H9 (cell line): ENCODE measurements around the gene NRP2. TPM values are rescaled to one million over a fixed set of nuclear protein-coding genes. Genes with fewer than 3 reads are reported as not detected.

Source experiments
- DNase-seq: peaks from one replicate; pipeline ENCODE4 v3.0.0-alpha.2; 2017
- H2AFZ ChIP-seq: one replicate; pipeline ENCODE4 v1.6.1; 2013; ENCODE audit warnings: mild to moderate bottlenecking, low read length, control low read depth, moderate library complexity
- H2AK5ac ChIP-seq: 2 replicates; pipeline ENCODE4 v1.6.1; 2013; ENCODE audit warnings: low read length, control low read depth, mixed read lengths; ENCODE audit not compliant: insufficient read length
- H2BK120ac ChIP-seq: one replicate; pipeline ENCODE4 v1.6.1; 2013; ENCODE audit warnings: low read depth, mild to moderate bottlenecking, low read length, control low read depth, inconsistent platforms; ENCODE audit not compliant: poor library complexity, severe bottlenecking
- H2BK12ac ChIP-seq: 2 replicates; pipeline ENCODE4 v1.6.1; 2013; ENCODE audit warnings: low read length, control low read depth, mixed read lengths, low read depth; ENCODE audit not compliant: insufficient read length
- H2BK15ac ChIP-seq: 2 replicates; pipeline ENCODE4 v1.6.1; 2013; ENCODE audit warnings: low read depth, low read length, control low read depth
- H2BK20ac ChIP-seq: one replicate; pipeline ENCODE4 v1.6.1; 2013; ENCODE audit warnings: low read depth, mild to moderate bottlenecking, low read length, control low read depth, inconsistent platforms; ENCODE audit not compliant: poor library complexity, severe bottlenecking
- H2BK5ac ChIP-seq: 2 replicates; pipeline ENCODE4 v1.6.1; 2013; ENCODE audit warnings: low read length, control low read depth, mixed read lengths; ENCODE audit not compliant: insufficient read length
- H3K14ac ChIP-seq: 2 replicates; pipeline ENCODE4 v1.6.1; 2013; ENCODE audit warnings: low read length, control low read depth; ENCODE audit not compliant: insufficient read depth
- H3K18ac ChIP-seq: 2 replicates; pipeline ENCODE4 v1.6.1; 2013; ENCODE audit warnings: low read depth, mild to moderate bottlenecking, mixed read lengths, low read length, control low read depth; ENCODE audit not compliant: insufficient read length
- H3K23ac ChIP-seq: 2 replicates; pipeline ENCODE4 v1.6.1; 2013; ENCODE audit warnings: low read length, control low read depth, mixed read lengths, low read depth; ENCODE audit not compliant: insufficient read length
- H3K23me2 ChIP-seq: 2 replicates; pipeline ENCODE4 v1.6.1; 2013; ENCODE audit warnings: low read depth, mild to moderate bottlenecking, mixed read lengths, low read length, control low read depth; ENCODE audit not compliant: insufficient read length, poor library complexity, severe bottlenecking
- H3K27ac ChIP-seq: 2 replicates; pipeline ENCODE4 v1.5.1; 2013; ENCODE audit warnings: low read length, control low read depth, mixed read lengths, low read depth; ENCODE audit not compliant: insufficient read length
- H3K27me3 ChIP-seq: 2 replicates; pipeline ENCODE4 v1.6.1; 2013; ENCODE audit warnings: low read length, control low read depth, inconsistent platforms; ENCODE audit not compliant: insufficient read depth
- H3K4ac ChIP-seq: 2 replicates; pipeline ENCODE4 v1.6.1; 2013; ENCODE audit warnings: low read depth, mild to moderate bottlenecking, control low read depth, inconsistent platforms, low read length, moderate library complexity
- H3K4me1 ChIP-seq: 2 replicates; pipeline ENCODE4 v1.6.1; 2013; ENCODE audit warnings: low read length, control low read depth, inconsistent platforms; ENCODE audit not compliant: insufficient read depth
- H3K4me2 ChIP-seq: 2 replicates; pipeline ENCODE4 v1.6.1; 2013; ENCODE audit warnings: low read length, control low read depth, mixed read lengths; ENCODE audit not compliant: insufficient read length, insufficient read depth
- H3K56ac ChIP-seq: 2 replicates; pipeline ENCODE4 v1.6.1; 2013; ENCODE audit warnings: low read depth, mild to moderate bottlenecking, mixed read lengths, low read length, control low read depth; ENCODE audit not compliant: insufficient read length
- H3K79me1 ChIP-seq: 2 replicates; pipeline ENCODE4 v1.6.1; 2013; ENCODE audit warnings: low read depth, mild to moderate bottlenecking, moderate library complexity, low read length, control low read depth, inconsistent platforms; ENCODE audit not compliant: insufficient read depth, poor library complexity, severe bottlenecking
- H3K79me2 ChIP-seq: 2 replicates; pipeline ENCODE4 v1.6.1; 2013; ENCODE audit warnings: low read length, control low read depth, inconsistent platforms; ENCODE audit not compliant: insufficient read depth
- H3K9ac ChIP-seq: 2 replicates; pipeline ENCODE4 v1.6.1; 2013; ENCODE audit warnings: low read length, control low read depth, mixed read lengths; ENCODE audit not compliant: insufficient read length; ENCODE audit errors: extremely low read depth
- H3K9me3 ChIP-seq: one replicate; pipeline ENCODE4 v1.6.1; 2013; ENCODE audit warnings: low read depth, low read length, inconsistent platforms; ENCODE audit not compliant: control insufficient read depth
- H3T11ph ChIP-seq: one replicate; pipeline ENCODE4 v1.6.1; 2013; ENCODE audit warnings: mild to moderate bottlenecking, low read length, control low read depth, inconsistent platforms
- H4K20me1 ChIP-seq: one replicate; pipeline ENCODE4 v1.6.1; 2013; ENCODE audit not compliant: control insufficient read depth, insufficient read length, insufficient read depth
- H4K5ac ChIP-seq: 2 replicates; pipeline ENCODE4 v1.6.1; 2013; ENCODE audit warnings: low read depth, mild to moderate bottlenecking, mixed read lengths, low read length, control low read depth; ENCODE audit not compliant: insufficient read length
- H4K8ac ChIP-seq: replicated peaks from 2 replicates; pipeline ENCODE4 v1.6.1; 2013; ENCODE audit warnings: low read length, control low read depth, mixed read lengths, low read depth; ENCODE audit not compliant: insufficient read length
- H4K91ac ChIP-seq: 2 replicates; pipeline ENCODE4 v1.6.1; 2013; ENCODE audit warnings: low read depth, mild to moderate bottlenecking, moderate library complexity, mixed read lengths, low read length, control low read depth; ENCODE audit not compliant: insufficient read length
- H3K27ac Mint-ChIP-seq, 3 experiments: 2 replicates in 2 of 3; 3 replicates in 1 of 3; pipeline ENCODE4 v1.8.0; 2020 to 2021; ENCODE audit warnings: mixed read lengths in 3 of 3, mild to moderate bottlenecking in 1 of 3, moderate library complexity in 1 of 3
- H3K27me3 Mint-ChIP-seq: 2 replicates; pipeline ENCODE4 v1.8.0; 2021; ENCODE audit warnings: low read depth, mild to moderate bottlenecking, moderate library complexity, mixed read lengths
- H3K36me3 Mint-ChIP-seq, 3 experiments: 2 replicates in 2 of 3; 3 replicates in 1 of 3; pipeline ENCODE4 v1.8.0; 2020 to 2021; ENCODE audit warnings: low read depth in 3 of 3, mixed read lengths in 3 of 3; ENCODE audit not compliant: insufficient read depth in 1 of 3
- H3K4me1 Mint-ChIP-seq, 2 experiments: 2 replicates each; pipeline ENCODE4 v1.8.0; 2020; ENCODE audit warnings: mixed read lengths in 2 of 2
- H3K4me3 Mint-ChIP-seq, 2 experiments: 2 replicates in 1 of 2; 3 replicates in 1 of 2; pipeline ENCODE4 v1.8.0; 2020 to 2021; ENCODE audit warnings: mild to moderate bottlenecking in 2 of 2, mixed read lengths in 2 of 2, moderate library complexity in 1 of 2
- H3K9me3 Mint-ChIP-seq, 2 experiments: 2 replicates in 1 of 2; 3 replicates in 1 of 2; pipeline ENCODE4 v1.8.0; 2020; ENCODE audit warnings: mild to moderate bottlenecking in 2 of 2, mixed read lengths in 2 of 2, moderate library complexity in 1 of 2
- CTCF ChIP-seq: fragments of 200-600 bp; sonication (generic); conservative IDR thresholded peaks from 3 replicates; pipeline ENCODE4 v1.8.0; 2021; ENCODE audit warnings: antibody characterized with exemption, mild to moderate bottlenecking
- WGBS: extraction: QIAGEN DNeasy Blood & Tissue Kit; methylation state at CpG from one replicate; pipeline ENCODE4 v1.1.7; 2013; ENCODE audit warnings: missing lambda C conversion rate, low lambda C conversion rate, mixed read lengths; ENCODE audit not compliant: insufficient read length; ENCODE audit errors: extremely low coverage; 5-methylcytosine and 5-hydroxymethylcytosine counted together
- total RNA-seq: library from RNA; stranded (reverse); gene quantifications from 2 replicates; pipeline ENCODE4 v1.2.1, GENCODE V29; 2021

NRP2 gene
- total RNA-seq, 1 experiment from 2014 or later, result 19.7 TPM

DNA sequence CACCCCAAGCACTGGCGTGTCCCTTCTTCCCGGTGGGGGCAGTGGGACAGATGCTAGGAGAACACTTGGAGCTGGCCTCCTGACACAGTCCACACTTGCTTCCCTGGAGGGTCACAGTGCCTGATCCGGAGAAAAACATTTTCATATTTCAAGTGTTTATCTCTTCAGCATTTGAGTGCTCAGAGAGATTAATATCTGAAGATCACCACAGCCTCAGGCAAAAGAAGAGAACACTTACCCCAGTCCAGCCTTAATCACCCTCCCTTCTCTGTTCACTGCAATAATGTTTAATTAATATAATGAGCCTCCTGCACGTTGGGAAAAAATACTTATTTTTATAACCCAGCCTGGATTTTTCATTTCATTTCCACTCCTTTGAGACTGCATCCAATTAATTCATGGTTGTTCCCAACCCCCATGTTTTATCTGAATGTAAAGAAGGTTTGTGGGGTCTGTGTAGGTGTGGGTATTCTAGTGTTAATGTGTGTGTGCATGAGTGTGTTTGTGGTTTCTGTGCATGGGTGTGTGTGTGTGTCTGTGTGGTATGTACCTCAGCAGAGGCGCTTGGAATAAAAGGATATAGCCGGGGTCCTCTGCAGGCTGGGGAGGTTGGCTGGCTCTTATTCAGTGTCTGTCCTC is 72.1 kb downstream of the NRP2 start:
- peaks cover 21 to 40% of the 10 kb centered on the region in 2 experiments for H3K4me1 Mint-ChIP-seq
- H3K27ac ChIP-seq, result no peak overlapping the region

More for the DNA sequence above, 72.1 kb downstream of the NRP2 start:
- H2BK5ac ChIP-seq, result no peak overlapping the region
- Mint-ChIP-seq H3K36me3 (peaks cover 12 to 20% (median 18%) of the 10 kb centered on the region in 3 experiments; a peak in 6 of 7 replicates), H3K9me3 (no peaks in the 10 kb centered on the region), H3K27me3 (no peaks in the 10 kb centered on the region; the same call in 1 of the 2 replicates), H3K4me3 (no peak overlapping the region), H3K27ac (peak overlapping the region in 1 of 3 experiments; percentile 63; a peak in 1 of 7 replicates)
- TF ChIP-seq CTCF, result no peak
- H3K23me2 ChIP-seq, result no peaks in the 10 kb centered on the region
- no peak for DNase-seq
- no peak overlapping the region for H2BK120ac ChIP-seq
- H3K9me3 ChIP-seq, result no peaks in the 10 kb centered on the region
- H3K14ac ChIP-seq, result no peak overlapping the region; the same call in 1 of the 2 replicates
- no peak overlapping the region for H3K4ac ChIP-seq
- H3K23ac ChIP-seq, result no peak overlapping the region
- H3K9ac ChIP-seq, result no peak overlapping the region
- H2AK5ac ChIP-seq, result no peak overlapping the region
- H3K27me3 ChIP-seq, result no peaks in the 10 kb centered on the region; the same call in 1 of the 2 replicates
- H4K5ac ChIP-seq, result no peak overlapping the region
- H4K8ac ChIP-seq, result no peak overlapping the region
- H3K79me1 ChIP-seq, result no peaks in the 10 kb centered on the region
- H3K4me2 ChIP-seq, result no peak overlapping the region
- WGBS, result no CpG with 5 or more reads among the region's 6 CpGs
- H3T11ph ChIP-seq, result no peak overlapping the region
- peaks cover 4% of the 10 kb centered on the region; the same call in 1 of the 2 replicates for H3K4me1 ChIP-seq
- no peak overlapping the region for H2AFZ ChIP-seq
- no peak overlapping the region for H3K18ac ChIP-seq
- no peak overlapping the region for H2BK15ac ChIP-seq
- H2BK20ac ChIP-seq, result no peak overlapping the region
- no peak overlapping the region for H2BK12ac ChIP-seq
- no peaks in the 10 kb centered on the region for H4K20me1 ChIP-seq
- H3K79me2 ChIP-seq, result no peaks in the 10 kb centered on the region
- H4K91ac ChIP-seq, result no peak overlapping the region
- H3K56ac ChIP-seq, result no peak overlapping the region
